ENCODE results near the gene ATP2A2. TPM values are rescaled to one million over a fixed set of nuclear protein-coding genes. Genes with fewer than 3 reads are reported as not detected.

The ATP2A2 gene
- total and polyA plus RNA-seq, 4 donors = 20.9 to 198 (median 67.6) TPM

GRCh38 chr12:110337912-110338710 lies 57.1 kb downstream of the ATP2A2 start:
- H3K9ac ChIP-seq (ENCODE audit: low read depth in 1 of 2, low read length in 2 of 2) = no peak overlapping the region
- no peaks in the 10 kb centered on the region for H3K9me3 ChIP-seq (ENCODE audit: control insufficient read depth in 4 of 4, low read length in 3 of 4)
- peaks cover 28 to 96% (median 91%) of the 10 kb centered on the region in 4 donors for H3K36me3 ChIP-seq (ENCODE audit: control insufficient read depth in 4 of 4, insufficient read depth in 3 of 4, low read depth in 1 of 4, low read length in 3 of 4)
- DNase-seq (ENCODE audit: low spot score) = no peak
- no peaks in the 10 kb centered on the region for H3K4me1 ChIP-seq (ENCODE audit: control insufficient read depth in 4 of 4, insufficient read depth in 4 of 4, low read length in 3 of 4)
- 85% methylated on average over 11 of the region's 11 CpGs for WGBS
- H3K4me3 ChIP-seq (ENCODE audit: low read depth in 1 of 3, low read length in 3 of 3) = no peak overlapping the region
- H3K27me3 ChIP-seq (ENCODE audit: control insufficient read depth in 4 of 4, insufficient read depth in 4 of 4, low read length in 3 of 4) = no peaks in the 10 kb centered on the region
- TF ChIP-seq HNF4A (conservative IDR thresholded peaks at IDR 0.05) (peak in 1 of 2 donors; percentile 14), GABPA (IDR thresholded peaks at IDR 0.05 in 1 of 2, conservative IDR thresholded peaks at IDR 0.05 in 1 of 2) (no peak), ZBTB33 (IDR thresholded peaks at IDR 0.05) (no peak), YY1 (IDR thresholded peaks at IDR 0.05) (no peak), TAF1 (conservative IDR thresholded peaks at IDR 0.05) (no peak), ATF3 (IDR thresholded peaks at IDR 0.05) (no peak), NR2F2 (IDR thresholded peaks at IDR 0.05) (no peak)
- H3K27ac ChIP-seq (ENCODE audit: low read depth in 1 of 2, low read length in 2 of 2) = no peak overlapping the region

GRCh38 chr12:110338754-110339153 lies 57.7 kb downstream of the ATP2A2 start:
- 91% methylated on average over 3 of the region's 3 CpGs for WGBS
- no peak for TF ChIP-seq TAF1 (conservative IDR thresholded peaks at IDR 0.05)
- peak in 1 of 2 donors; percentile 27 for TF ChIP-seq RAD21 (IDR thresholded peaks at IDR 0.05)
- Histone ChIP-seq H3K9ac (ENCODE audit: low read depth in 1 of 2, low read length in 2 of 2) (no peak overlapping the region), H3K36me3 (ENCODE audit: control insufficient read depth in 4 of 4, insufficient read depth in 3 of 4, low read depth in 1 of 4, low read length in 3 of 4) (peaks cover 26 to 96% (median 91%) of the 10 kb centered on the region in 4 donors), H3K9me3 (ENCODE audit: control insufficient read depth in 4 of 4, low read length in 3 of 4) (no peaks in the 10 kb centered on the region), H3K4me1 (ENCODE audit: control insufficient read depth in 4 of 4, insufficient read depth in 4 of 4, low read length in 3 of 4) (no peaks in the 10 kb centered on the region), H3K27ac (ENCODE audit: low read depth in 1 of 2, low read length in 2 of 2) (no peak overlapping the region), H3K4me3 (ENCODE audit: low read depth in 1 of 3, low read length in 3 of 3) (no peak overlapping the region), H3K27me3 (ENCODE audit: control insufficient read depth in 4 of 4, insufficient read depth in 4 of 4, low read length in 3 of 4) (no peaks in the 10 kb centered on the region)
- no peak for DNase-seq (ENCODE audit: low spot score)

- no peak for TF ChIP-seq CTCF (IDR thresholded peaks at IDR 0.05; ENCODE audit: low read depth, low read length, missing input control)
- no peak for TF ChIP-seq JUND (IDR thresholded peaks at IDR 0.05)
- no peak for TF ChIP-seq ZBTB33 (IDR thresholded peaks at IDR 0.05)
- no peak for TF ChIP-seq FOXA2 (IDR thresholded peaks at IDR 0.05)
- no peak for TF ChIP-seq GABPA (IDR thresholded peaks at IDR 0.05 in 1 of 2, conservative IDR thresholded peaks at IDR 0.05 in 1 of 2)
- TF ChIP-seq NR2F2 (IDR thresholded peaks at IDR 0.05) = no peak
- TF ChIP-seq REST (IDR thresholded peaks at IDR 0.05) = no peak
- no peak for TF ChIP-seq EGR1 (IDR thresholded peaks at IDR 0.05; ENCODE audit: low read depth in 2 of 2)
- no peak for TF ChIP-seq RAD21 (IDR thresholded peaks at IDR 0.05)
- no peak for TF ChIP-seq HNF4G (IDR thresholded peaks at IDR 0.05)
- Histone ChIP-seq H3K36me3 (ENCODE audit: control insufficient read depth in 4 of 4, insufficient read depth in 3 of 4, low read depth in 1 of 4, low read length in 3 of 4) (peaks cover 28 to 96% (median 91%) of the 10 kb centered on the region in 4 donors), H3K9me3 (ENCODE audit: control insufficient read depth in 4 of 4, low read length in 3 of 4) (no peaks in the 10 kb centered on the region), H3K9ac (ENCODE audit: low read depth in 1 of 2, low read length in 2 of 2) (no peak overlapping the region), H3K4me1 (ENCODE audit: control insufficient read depth in 4 of 4, insufficient read depth in 4 of 4, low read length in 3 of 4) (no peaks in the 10 kb centered on the region), H3K27ac (ENCODE audit: low read depth in 1 of 2, low read length in 2 of 2) (no peak overlapping the region), H3K4me3 (ENCODE audit: low read depth in 1 of 3, low read length in 3 of 3) (no peak overlapping the region), H3K27me3 (ENCODE audit: control insufficient read depth in 4 of 4, insufficient read depth in 4 of 4, low read length in 3 of 4) (no peaks in the 10 kb centered on the region)
- 60% methylated on average over 8 of the region's 8 CpGs for WGBS
- no peak for DNase-seq (ENCODE audit: low spot score)
Measured at GRCh38 chr12:110339184-110339952, 58.3 kb downstream of the ATP2A2 start.

Measured in liver (tissue), 9 donors.